ENCODE results near the gene RLN2. TPM values are rescaled to one million over a fixed set of nuclear protein-coding genes. Genes with fewer than 3 reads are reported as not detected.
A peak's percentile ranks its signal among the peaks of the same experiment; 100 is the strongest.
"Not testable (repeated sequence)": the region's sequence is repeated elsewhere in the genome, so short reads cannot be mapped to it uniquely, and the experiment has no call there.

Gene RLN2
- total RNA-seq (2014; rRNA removed; shearing (Covaris generic)), result not detected in 2 replicates

DNA sequence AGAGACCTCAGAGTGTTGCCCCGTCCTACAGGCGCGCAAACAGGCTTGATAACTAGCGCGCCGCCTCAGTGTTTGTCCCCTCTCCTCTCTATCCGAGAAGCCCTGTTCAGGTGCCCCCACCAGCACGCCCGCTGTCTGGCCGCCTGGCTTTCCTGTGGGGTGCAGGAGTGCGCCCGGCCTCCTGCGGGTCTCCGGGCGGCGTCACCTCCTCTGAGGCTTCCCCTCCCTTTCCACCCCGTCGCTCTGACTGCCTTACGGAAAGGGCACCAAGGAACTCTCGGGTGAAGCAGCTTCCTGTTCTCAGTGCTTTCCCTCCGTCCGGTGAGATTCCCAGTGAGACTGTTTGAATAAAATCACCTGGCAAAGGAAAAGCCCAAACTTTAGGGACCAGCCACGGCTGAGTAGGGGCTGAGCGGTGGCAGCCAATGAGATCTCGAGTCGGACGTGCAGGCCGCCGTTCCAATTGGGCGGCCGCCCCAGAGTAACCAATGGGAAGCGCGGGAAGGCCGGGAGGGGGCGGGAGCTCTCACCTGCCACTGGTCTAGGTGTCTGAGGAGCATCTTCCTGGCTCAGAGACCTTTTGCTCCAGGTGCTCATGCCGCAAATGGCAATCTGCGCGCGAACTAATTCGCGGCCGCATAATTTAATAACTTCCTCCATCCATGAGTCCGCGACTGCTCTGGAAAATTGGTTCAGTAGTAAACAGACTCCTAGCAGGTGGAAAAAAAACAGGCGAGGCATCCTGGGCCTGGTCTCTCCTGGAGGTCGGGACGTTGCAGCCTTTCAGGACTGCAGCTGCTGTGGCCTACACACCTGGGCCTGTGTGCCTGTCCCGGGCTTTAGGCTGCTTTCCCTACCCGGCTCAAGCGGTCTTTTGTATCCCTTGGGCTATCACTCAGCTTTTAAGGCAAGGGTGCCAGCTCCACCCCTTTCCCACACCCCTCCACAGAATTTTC lies at the start of gene RLN2:
RLN2 (minus strand) TSS at position 877 of the 956 bp plus-strand sequence; CDS start at position 741, 136 bp downstream.
- not testable (repeated sequence) for DNase-seq (ENCODE audit: low read depth)

DNA sequence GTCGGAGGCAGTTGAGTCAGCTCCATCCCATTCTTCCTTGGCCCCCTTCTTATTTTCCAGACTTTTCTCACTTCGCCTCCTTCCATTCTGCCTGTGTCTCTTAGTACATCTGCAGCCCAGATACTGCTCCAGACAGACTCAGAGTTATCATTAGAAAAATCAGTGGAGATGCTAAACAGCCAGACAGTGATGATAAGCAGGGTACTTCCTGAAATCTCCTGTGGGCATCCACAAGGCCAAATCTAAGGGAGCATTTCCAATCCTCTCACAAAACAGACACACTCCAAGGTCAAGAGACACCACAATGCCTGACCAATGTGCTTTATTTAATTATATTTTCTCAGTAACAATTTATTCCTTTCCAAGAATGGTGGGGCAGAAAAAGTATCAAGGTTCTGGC lies 49.7 kb upstream of the RLN2 start:
- no peak for DNase-seq (ENCODE audit: low read depth)

DNA sequence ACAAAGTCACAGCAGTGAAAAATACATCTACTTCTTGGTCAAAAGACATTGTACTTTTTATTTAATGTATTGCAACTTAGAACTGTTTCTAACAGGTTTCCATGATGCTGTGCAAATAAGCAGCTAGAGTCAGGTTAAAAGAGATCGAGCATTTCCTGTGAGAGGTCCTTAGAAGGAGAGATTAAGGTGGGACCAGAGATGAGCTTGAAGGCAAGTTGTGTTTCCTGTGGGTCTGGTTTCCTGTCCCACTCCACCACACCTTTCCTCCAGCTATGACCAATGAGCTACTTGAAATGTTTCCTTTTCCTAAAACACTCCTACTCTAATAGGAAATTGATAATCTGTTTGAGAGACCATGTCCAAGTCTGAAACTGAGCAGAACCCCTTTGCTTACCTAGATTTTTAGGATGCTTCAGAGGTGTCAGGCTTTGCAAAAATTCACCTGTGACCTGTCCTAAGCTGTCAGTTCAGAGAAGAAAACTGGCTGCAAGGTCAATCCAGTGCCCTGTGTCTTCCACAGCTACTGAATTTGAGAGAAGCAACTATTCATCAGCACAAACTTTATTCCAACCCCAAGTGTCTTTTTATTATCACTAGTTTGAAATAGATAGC lies 48.2 kb upstream of the RLN2 start:
- no peak for DNase-seq (ENCODE audit: low read depth)

GRCh38 chr9:5338992-5339981 lies 34.8 kb upstream of the RLN2 start, which contains the start of gene RLN1:
TSS of gene RLN1 (minus strand) at chr9:5339876. CDS start at chr9:5339746, 130 bp downstream.
- DNase-seq (ENCODE audit: low read depth), result not testable (repeated sequence)

DNA sequence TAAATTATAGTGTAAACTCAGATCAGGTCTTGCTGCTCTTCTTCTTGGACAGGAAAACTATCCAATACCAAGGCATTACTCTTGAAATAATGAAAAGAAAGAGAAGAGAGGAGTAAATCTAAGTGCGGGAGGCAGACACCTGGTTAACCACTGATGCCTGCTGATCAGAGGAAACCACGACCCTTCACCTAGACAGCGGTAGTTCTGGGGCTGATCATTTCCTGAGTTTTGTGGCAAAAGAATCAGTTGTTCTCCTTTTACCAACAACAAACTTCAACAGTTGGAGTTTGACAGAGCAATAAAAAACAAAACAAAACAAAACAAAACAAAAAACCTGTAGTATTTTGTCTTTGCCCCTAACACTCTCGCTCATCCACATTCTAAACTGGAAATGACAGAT lies 32.2 kb upstream of the RLN2 start:
- no peak for DNase-seq (ENCODE audit: low read depth)

DNA sequence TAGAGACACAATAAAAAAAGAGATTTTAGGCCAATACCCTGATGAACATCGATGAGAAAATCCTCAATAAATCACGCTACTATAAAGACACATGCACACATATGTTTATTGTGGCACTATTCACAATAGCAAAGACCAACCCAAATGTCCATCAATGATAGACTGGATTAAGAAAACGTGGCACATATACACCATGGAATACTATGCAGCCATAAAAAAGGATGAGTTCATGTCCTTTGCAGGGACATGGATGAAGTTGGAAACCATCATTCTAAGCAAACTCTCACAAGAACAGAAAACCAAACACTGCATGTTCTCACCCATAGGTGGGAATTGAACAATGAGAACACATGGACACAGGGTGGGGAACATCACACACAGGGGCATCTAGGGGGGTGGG lies 26.8 kb upstream of the RLN2 start:
- not testable (repeated sequence) for DNase-seq (ENCODE audit: low read depth)

DNA sequence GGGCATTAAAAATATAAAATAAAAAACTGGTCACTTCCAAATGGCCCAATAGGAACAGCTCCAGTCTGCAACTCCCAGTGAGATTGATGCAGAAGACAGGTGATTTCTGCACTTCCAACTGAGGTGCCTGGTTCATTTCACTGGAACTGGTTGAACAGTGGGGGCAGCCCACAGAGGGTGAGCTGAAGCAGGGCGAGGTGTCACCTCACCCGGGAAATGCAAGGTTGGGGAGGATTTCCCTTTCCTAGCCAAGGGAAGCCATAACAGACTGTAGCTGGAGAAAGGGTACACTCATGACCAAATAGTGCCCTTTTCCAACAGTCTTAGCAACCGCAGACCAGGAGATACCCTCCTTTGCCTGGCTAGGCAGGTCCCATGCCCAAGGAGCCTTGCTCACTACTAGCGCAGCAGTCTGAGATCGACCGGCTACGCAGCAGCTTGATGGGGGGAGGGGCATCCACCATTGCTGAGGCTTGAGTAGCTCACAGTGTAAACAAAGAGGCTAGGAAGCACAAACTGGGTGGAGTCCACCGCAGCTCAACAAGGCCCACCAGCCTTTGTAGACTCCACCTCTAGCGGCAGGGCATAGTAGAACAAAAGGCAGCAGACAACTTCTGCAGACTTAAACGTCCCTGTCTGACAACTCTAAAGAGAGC lies 22.5 kb upstream of the RLN2 start:
- DNase-seq (ENCODE audit: low read depth), result no peak

GRCh38 chr9:5326187-5326586 lies 21.7 kb upstream of the RLN2 start:
- DNase-seq (ENCODE audit: low read depth), result no peak

DNA sequence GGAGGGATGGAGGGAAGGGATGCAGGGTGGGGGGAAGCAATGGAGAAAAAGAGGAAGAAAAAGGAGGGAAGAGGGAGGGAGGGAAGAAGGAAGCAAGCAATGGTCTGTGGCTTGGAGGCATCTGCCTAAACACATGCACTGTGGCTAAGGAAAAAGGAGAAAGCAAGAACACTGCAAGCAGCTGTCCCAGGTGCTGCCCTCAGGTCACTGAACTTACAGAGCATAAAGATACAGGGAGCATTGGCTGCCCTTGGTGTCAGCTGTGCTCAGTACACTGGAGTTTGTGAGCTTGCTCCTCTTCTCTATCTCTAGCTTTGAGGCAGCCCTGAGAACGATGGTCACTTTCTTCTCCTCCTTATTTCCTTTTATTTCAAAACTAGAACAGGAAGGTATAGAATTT lies 17.1 kb upstream of the RLN2 start:
- DNase-seq (ENCODE audit: low read depth), result not testable (repeated sequence)

GRCh38 chr9:5321058-5321457 lies 16.5 kb upstream of the RLN2 start:
- no peak for DNase-seq (ENCODE audit: low read depth)

DNA sequence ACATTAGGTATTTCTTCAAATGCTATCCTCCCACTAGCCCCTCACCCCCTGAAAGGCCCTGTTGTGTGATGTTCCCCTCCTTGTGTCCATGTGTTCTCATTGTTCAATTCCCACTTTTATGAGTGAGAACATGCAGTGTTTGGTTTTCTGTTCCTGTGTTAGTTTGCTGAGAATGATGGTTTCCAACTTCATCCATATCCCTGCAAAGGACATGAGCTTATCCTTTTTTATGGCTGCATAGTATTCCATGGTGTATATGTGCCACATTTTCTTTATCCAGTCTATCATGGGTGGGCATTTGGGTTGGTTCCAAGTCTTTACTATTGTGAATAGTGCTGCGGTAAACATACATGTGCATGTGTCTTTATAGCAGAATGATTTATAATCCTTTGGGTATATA lies 11.9 kb upstream of the RLN2 start:
- DNase-seq (ENCODE audit: low read depth), result not testable (repeated sequence)

DNA sequence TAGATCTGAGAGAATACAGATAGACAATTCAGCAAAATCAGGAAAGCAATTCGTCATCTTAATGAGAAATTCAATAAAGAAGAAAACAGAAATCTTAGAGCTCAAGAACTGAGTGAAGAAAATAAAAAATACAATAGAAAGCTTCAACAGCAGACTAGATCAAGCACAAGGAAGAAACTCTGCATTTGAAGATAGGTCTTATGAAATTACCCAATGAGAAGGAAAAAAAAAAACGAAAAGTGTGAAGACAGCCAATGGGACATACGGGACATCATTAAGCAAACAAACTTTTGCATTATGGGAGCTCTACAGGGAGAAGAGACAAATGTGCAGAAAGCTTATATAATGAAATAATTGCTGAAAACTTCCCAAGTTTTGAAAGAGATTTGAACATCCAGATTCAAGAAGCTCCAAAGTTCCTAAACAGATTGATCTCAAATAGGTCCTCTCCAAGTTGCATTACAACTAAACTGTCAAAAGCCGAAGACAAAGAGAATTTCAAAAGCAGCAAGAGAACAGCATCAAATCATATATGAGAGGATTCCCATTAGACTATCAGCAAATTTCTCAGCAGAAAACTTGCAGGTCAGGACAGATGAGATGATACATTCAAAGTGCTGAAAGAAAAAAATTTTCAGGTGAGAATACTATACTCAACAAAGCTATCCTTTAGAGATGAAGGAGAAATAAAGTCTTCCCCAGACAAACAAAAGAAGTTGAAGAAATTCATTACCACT lies 10.8 kb upstream of the RLN2 start:
- no peak for DNase-seq (ENCODE audit: low read depth)

GRCh38 chr9:5310851-5311250 lies 6.3 kb upstream of the RLN2 start:
- no peak for DNase-seq (ENCODE audit: low read depth)

DNA sequence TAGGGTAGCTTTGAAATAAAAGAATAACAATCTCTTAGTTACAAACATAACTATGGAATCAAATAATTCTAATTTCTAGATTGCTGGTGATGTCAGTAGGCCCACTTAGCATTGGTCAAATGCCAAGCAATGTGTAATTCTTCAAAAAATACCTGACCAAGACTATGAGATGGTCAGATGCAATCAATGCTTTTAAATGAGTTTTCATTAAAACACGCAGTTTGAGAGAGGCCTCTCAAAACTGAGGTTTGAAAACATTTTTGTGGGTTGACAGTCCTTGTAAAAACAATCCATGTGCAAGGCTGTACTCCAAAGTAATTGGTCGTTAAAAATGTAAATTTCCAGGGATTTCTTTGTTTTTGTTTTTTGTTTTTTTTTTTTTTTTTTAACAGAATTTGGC lies 1.2 kb upstream of the RLN2 start:
- no peak for DNase-seq (ENCODE audit: low read depth)

DNA sequence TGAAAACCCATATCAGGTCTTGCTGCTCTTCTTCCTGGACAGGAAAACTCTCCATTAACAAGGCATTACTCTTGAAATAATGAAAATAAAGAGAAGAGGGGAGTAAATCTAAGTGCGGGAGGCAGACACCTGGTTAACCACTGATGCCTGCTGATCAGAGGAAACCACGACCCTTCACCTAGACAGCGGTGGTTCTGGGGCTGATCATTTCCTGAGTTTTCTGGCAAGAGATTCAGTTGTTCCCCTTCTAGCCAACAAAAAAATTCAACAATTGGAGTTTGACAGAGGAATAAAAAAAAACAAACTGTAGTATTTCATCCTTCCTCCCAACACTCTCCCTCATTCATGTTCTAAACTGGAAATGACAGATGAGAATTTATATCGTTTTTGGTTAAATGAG lies 3.0 kb downstream of the RLN2 start:
- peak; percentile 29 for DNase-seq (ENCODE audit: low read depth)

GRCh38 chr9:5292141-5292540 lies 12.4 kb downstream of the RLN2 start:
- peak; percentile 39 for DNase-seq (ENCODE audit: low read depth)

- DNase-seq (ENCODE audit: low read depth), result no peak
These were observed 15.9 kb downstream of the RLN2 start for GRCh38 chr9:5288591-5288990.

DNA sequence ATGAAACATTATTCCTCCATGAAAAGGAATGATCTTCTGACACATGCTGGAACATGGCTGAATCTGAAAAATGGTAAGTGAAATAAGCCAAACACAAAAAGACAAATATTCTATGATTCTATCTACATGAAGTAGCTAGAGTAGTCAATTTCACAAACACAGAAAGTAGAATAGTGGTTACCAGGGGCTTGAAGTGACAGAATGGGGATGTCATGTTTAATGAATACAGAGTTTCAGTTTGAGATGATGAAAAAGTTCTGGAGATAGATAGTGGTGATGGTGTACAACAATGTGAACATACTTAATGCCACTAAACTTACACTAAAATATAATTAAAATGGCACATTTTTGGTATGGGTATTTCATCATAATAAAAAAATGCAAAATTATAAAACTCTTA lies 18.3 kb downstream of the RLN2 start:
- no peak for DNase-seq (ENCODE audit: low read depth)

- no peak for DNase-seq (ENCODE audit: low read depth)
These were observed 26.0 kb downstream of the RLN2 start for GRCh38 chr9:5278486-5278885.

DNA sequence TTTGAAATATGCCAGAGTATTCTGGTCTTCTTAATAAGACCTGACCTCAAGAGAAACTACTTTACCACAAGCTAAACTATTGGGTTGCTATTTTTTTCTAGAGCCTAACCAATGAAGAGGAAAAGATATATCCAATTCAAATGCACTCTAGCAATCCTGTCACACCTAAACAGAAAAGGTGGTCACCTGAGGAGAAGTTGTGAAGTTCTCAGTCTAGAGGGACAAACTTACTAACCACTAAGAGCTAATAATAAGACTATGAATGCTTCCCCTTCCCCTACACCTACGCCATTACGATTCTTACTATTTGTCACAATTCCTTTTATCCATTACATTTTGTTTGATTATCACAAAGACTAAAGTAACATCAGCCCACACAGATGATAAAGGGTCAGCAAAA lies 29.7 kb downstream of the RLN2 start:
- DNase-seq (ENCODE audit: low read depth), result no peak
